GM12872 (cell line): ENCODE results near the gene JAG1.

ENCODE experiments used
- CTCF ChIP-seq: IDR thresholded peaks from 3 replicates; pipeline ENCODE4 v1.5.1; 2011; ENCODE audit warnings: low read depth, mild to moderate bottlenecking, low read length, moderate library complexity; ENCODE audit not compliant: insufficient read depth

JAG1 gene

GRCh38 chr20:10611357-10611756 is 62.4 kb downstream of the JAG1 start:
- TF ChIP-seq CTCF: peak; percentile 53

- no peak for TF ChIP-seq CTCF
Measured at GRCh38 chr20:10610251-10610650, 63.5 kb downstream of the JAG1 start.

GRCh38 chr20:10609770-10610169 is 64.0 kb downstream of the JAG1 start:
- TF ChIP-seq CTCF: no peak

GRCh38 chr20:10609276-10609675 is 64.5 kb downstream of the JAG1 start:
- TF ChIP-seq CTCF: no peak

- TF ChIP-seq CTCF: no peak
Measured at GRCh38 chr20:10605547-10606195, 68.1 kb downstream of the JAG1 start.

GRCh38 chr20:10604865-10605440 is 68.8 kb downstream of the JAG1 start:
- no peak for TF ChIP-seq CTCF

- no peak for TF ChIP-seq CTCF
Measured at GRCh38 chr20:10603971-10604864, 69.6 kb downstream of the JAG1 start.
